ENCODE data around the gene CCDC78. TPM values are rescaled to one million over a fixed set of nuclear protein-coding genes. Genes with fewer than 3 reads are reported as not detected.
A peak's percentile ranks its signal among the peaks of the same experiment; 100 is the strongest.

The CCDC78 gene
- total and polyA plus RNA-seq, 4 donors, result 0.59 to 16.0 (median 10.3) TPM

DNA sequence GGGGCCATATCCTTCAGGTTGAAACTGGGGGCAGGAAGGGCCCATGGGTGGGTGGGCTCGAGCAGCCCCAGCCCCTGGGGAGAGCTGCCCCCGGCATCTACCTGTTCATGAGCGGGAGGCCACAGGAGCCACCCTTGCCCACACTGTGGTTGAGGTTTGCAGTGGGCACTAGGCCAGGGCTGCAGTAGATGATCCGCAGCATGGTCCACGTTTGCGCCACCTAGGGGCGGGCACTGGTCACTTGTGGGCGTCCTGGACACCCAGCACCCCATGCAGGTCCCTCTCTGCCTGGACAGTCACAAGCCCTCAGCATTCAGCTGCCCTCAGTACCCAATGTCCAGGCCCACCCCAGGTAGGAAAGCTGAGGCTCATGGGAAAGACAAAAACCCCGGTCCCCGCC, 40.3 kb downstream of the CCDC78 start:
- 77% methylated on average over 10 of the region's 10 CpGs for WGBS (ENCODE audit: insufficient coverage)
- Histone ChIP-seq H3K27ac (ENCODE audit: low read depth, low read length) (no peak overlapping the region), H3K36me3 (ENCODE audit: control insufficient read depth, insufficient read depth, low read length) (peaks cover 80% of the 10 kb centered on the region), H3K27me3 (ENCODE audit: control insufficient read depth, insufficient read depth, low read length) (no peaks in the 10 kb centered on the region), H3K4me1 (ENCODE audit: control insufficient read depth, insufficient read depth, low read length) (peaks cover 78% of the 10 kb centered on the region), H3K9me3 (ENCODE audit: control insufficient read depth, insufficient read depth, low read length) (no peaks in the 10 kb centered on the region), H3K4me3 (ENCODE audit: low read depth, low read length) (no peak overlapping the region)
- DNase-seq (ENCODE audit: low read depth in 4 of 6, low spot score in 6 of 6), result no peak

GRCh38 chr16:684961-685696, 41.1 kb downstream of the CCDC78 start:
- Histone ChIP-seq H3K27me3 (ENCODE audit: control insufficient read depth, insufficient read depth, low read length) (no peaks in the 10 kb centered on the region), H3K4me3 (ENCODE audit: low read depth, low read length) (no peak overlapping the region), H3K9me3 (ENCODE audit: control insufficient read depth, insufficient read depth, low read length) (no peaks in the 10 kb centered on the region), H3K36me3 (ENCODE audit: control insufficient read depth, insufficient read depth, low read length) (peaks cover 84% of the 10 kb centered on the region), H3K4me1 (ENCODE audit: control insufficient read depth, insufficient read depth, low read length) (peaks cover 75% of the 10 kb centered on the region), H3K27ac (ENCODE audit: low read depth, low read length) (no peak overlapping the region)
- DNase-seq (ENCODE audit: low read depth in 4 of 6, low spot score in 6 of 6), result no peak
- 95% methylated on average over 61 of the region's 61 CpGs for WGBS (ENCODE audit: insufficient coverage)

- WGBS (ENCODE audit: insufficient coverage), result 3% methylated on average over 91 of the region's 91 CpGs
- DNase-seq (ENCODE audit: low read depth in 4 of 6, low spot score in 6 of 6), result peak; percentile 80 to 98 (median 88)
- Histone ChIP-seq H3K4me3 (ENCODE audit: low read depth, low read length) (peak within 1 kb of the TSS; percentile 40), H3K36me3 (ENCODE audit: control insufficient read depth, insufficient read depth, low read length) (peaks cover 81% of the 10 kb centered on the region), H3K27ac (ENCODE audit: low read depth, low read length) (peak within 1 kb of the TSS; percentile 69), H3K9me3 (ENCODE audit: control insufficient read depth, insufficient read depth, low read length) (no peaks in the 10 kb centered on the region), H3K4me1 (ENCODE audit: control insufficient read depth, insufficient read depth, low read length) (peaks cover 72% of the 10 kb centered on the region), H3K27me3 (ENCODE audit: control insufficient read depth, insufficient read depth, low read length) (no peaks in the 10 kb centered on the region)
Observed at GRCh38 chr16:684071-684794, 42.0 kb downstream of the CCDC78 start, which contains the start of gene JMJD8. TSS of gene JMJD8 (minus strand) at chr16:684334. CDS start at chr16:684319, 15 bp downstream.

GRCh38 chr16:683396-684070, 42.7 kb downstream of the CCDC78 start:
- Histone ChIP-seq H3K4me1 (ENCODE audit: control insufficient read depth, insufficient read depth, low read length) (peaks cover 72% of the 10 kb centered on the region), H3K27ac (ENCODE audit: low read depth, low read length) (no peak overlapping the region), H3K36me3 (ENCODE audit: control insufficient read depth, insufficient read depth, low read length) (peaks cover 80% of the 10 kb centered on the region), H3K4me3 (ENCODE audit: low read depth, low read length) (peak overlapping the region; percentile 33), H3K27me3 (ENCODE audit: control insufficient read depth, insufficient read depth, low read length) (no peaks in the 10 kb centered on the region), H3K9me3 (ENCODE audit: control insufficient read depth, insufficient read depth, low read length) (no peaks in the 10 kb centered on the region)
- WGBS (ENCODE audit: insufficient coverage), result 16% methylated on average over 57 of the region's 57 CpGs
- no peak for DNase-seq (ENCODE audit: low read depth in 4 of 6, low spot score in 6 of 6)

- H3K4me1 ChIP-seq (ENCODE audit: control insufficient read depth, insufficient read depth, low read length), result peaks cover 73% of the 10 kb centered on the region
- no peaks in the 10 kb centered on the region for H3K27me3 ChIP-seq (ENCODE audit: control insufficient read depth, insufficient read depth, low read length)
- H3K27ac ChIP-seq (ENCODE audit: low read depth, low read length), result no peak overlapping the region
- 88% methylated on average over 33 of the region's 36 CpGs for WGBS (ENCODE audit: insufficient coverage)
- DNase-seq (ENCODE audit: low read depth in 4 of 6, low spot score in 6 of 6), result no peak
- peaks cover 80% of the 10 kb centered on the region for H3K36me3 ChIP-seq (ENCODE audit: control insufficient read depth, insufficient read depth, low read length)
- H3K4me3 ChIP-seq (ENCODE audit: low read depth, low read length), result no peak overlapping the region
- H3K9me3 ChIP-seq (ENCODE audit: control insufficient read depth, insufficient read depth, low read length), result no peaks in the 10 kb centered on the region
Observed at GRCh38 chr16:682493-683395, 43.5 kb downstream of the CCDC78 start.

- no peak overlapping the region for H3K27ac ChIP-seq (ENCODE audit: low read depth, low read length)
- H3K9me3 ChIP-seq (ENCODE audit: control insufficient read depth, insufficient read depth, low read length), result no peaks in the 10 kb centered on the region
- H3K36me3 ChIP-seq (ENCODE audit: control insufficient read depth, insufficient read depth, low read length), result peaks cover 80% of the 10 kb centered on the region
- peaks cover 77% of the 10 kb centered on the region for H3K4me1 ChIP-seq (ENCODE audit: control insufficient read depth, insufficient read depth, low read length)
- 83% methylated on average over 28 of the region's 28 CpGs for WGBS (ENCODE audit: insufficient coverage)
- H3K27me3 ChIP-seq (ENCODE audit: control insufficient read depth, insufficient read depth, low read length), result peaks cover 3% of the 10 kb centered on the region
- no peak for DNase-seq (ENCODE audit: low read depth in 4 of 6, low spot score in 6 of 6)
- H3K4me3 ChIP-seq (ENCODE audit: low read depth, low read length), result peak overlapping the region; percentile 61
Observed at GRCh38 chr16:681746-682427, 44.4 kb downstream of the CCDC78 start.

- no peak overlapping the region for H3K27ac ChIP-seq (ENCODE audit: low read depth, low read length)
- DNase-seq (ENCODE audit: low read depth in 4 of 6, low spot score in 6 of 6), result no peak
- WGBS (ENCODE audit: insufficient coverage), result 51% methylated on average over 44 of the region's 44 CpGs
- H3K36me3 ChIP-seq (ENCODE audit: control insufficient read depth, insufficient read depth, low read length), result peaks cover 80% of the 10 kb centered on the region
- H3K4me1 ChIP-seq (ENCODE audit: control insufficient read depth, insufficient read depth, low read length), result peaks cover 75% of the 10 kb centered on the region
- H3K27me3 ChIP-seq (ENCODE audit: control insufficient read depth, insufficient read depth, low read length), result peaks cover 4% of the 10 kb centered on the region
- H3K9me3 ChIP-seq (ENCODE audit: control insufficient read depth, insufficient read depth, low read length), result no peaks in the 10 kb centered on the region
- peak overlapping the region; percentile 61 for H3K4me3 ChIP-seq (ENCODE audit: low read depth, low read length)
Observed at GRCh38 chr16:680967-681745, 45.1 kb downstream of the CCDC78 start.

- H3K4me1 ChIP-seq (ENCODE audit: control insufficient read depth, insufficient read depth, low read length), result peaks cover 72% of the 10 kb centered on the region
- H3K9me3 ChIP-seq (ENCODE audit: control insufficient read depth, insufficient read depth, low read length), result no peaks in the 10 kb centered on the region
- H3K4me3 ChIP-seq (ENCODE audit: low read depth, low read length), result peak overlapping the region; percentile 61
- H3K27ac ChIP-seq (ENCODE audit: low read depth, low read length), result no peak overlapping the region
- peaks cover 75% of the 10 kb centered on the region for H3K36me3 ChIP-seq (ENCODE audit: control insufficient read depth, insufficient read depth, low read length)
- peaks cover 4% of the 10 kb centered on the region for H3K27me3 ChIP-seq (ENCODE audit: control insufficient read depth, insufficient read depth, low read length)
- under 1% methylated on average over 38 of the region's 38 CpGs for WGBS (ENCODE audit: insufficient coverage)
- DNase-seq (ENCODE audit: low read depth in 4 of 6, low spot score in 6 of 6), result no peak
Observed at GRCh38 chr16:680625-680945, 45.7 kb downstream of the CCDC78 start.
